GM12865 (cell line): ENCODE data around the gene GCNT2.

Source experiments
- DNase-seq: peaks from one replicate; pipeline ENCODE4 v3.0.0; 2010; ENCODE audit warnings: low read depth
- H3K4me3 ChIP-seq: 2 replicates; pipeline ENCODE4 v1.5.1; 2011; ENCODE audit warnings: mild to moderate bottlenecking, low read depth, low read length, control low read depth
- CTCF ChIP-seq: IDR thresholded peaks from 2 replicates; pipeline ENCODE4 v1.5.1; 2011; ENCODE audit warnings: low read length, control low read depth, low read depth, inconsistent platforms; ENCODE audit not compliant: insufficient read depth; ENCODE audit errors: missing control alignments

The GCNT2 gene

DNA sequence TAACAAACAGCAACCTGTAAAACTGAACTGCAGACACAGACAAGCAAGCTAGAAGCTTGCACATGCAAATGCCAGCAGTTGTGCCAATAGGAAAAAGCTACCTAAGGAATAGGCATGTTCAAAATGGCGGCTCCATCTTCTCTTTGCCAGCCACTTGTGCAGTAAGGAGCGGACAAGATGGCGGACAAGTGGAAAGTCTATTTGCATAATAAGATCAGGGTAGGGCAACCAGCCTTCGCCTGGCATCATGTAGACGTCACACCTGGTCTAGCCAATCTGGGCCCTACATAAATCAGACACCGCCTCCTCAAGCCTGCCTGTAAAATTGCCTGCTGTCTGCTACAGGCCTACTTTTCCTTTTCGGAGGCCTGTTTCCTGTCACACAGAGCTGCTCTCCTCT lies 155.3 kb downstream of the GCNT2 start:
- TF ChIP-seq CTCF = no peak
- DNase-seq = no peak
- H3K4me3 ChIP-seq = no peak overlapping the region

DNA sequence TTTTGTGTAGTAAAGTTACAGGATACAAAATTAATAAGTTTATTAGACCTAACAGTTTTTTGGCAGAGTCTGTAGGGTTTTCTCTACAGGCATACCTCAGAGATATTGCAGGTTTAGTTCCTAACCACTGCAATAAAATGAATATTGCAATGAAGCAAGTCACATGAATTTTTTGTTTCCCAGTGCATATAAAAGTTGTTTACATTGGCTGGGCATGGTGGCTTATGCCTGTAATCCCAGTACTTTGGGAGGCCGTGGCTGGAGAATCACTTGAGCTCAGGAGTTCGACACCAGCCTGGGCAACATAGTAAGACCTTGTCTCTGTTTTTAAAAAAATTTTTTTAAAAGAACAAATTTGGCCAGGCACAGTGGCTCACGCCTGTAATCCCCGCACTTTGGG lies 157.3 kb downstream of the GCNT2 start:
- no peak overlapping the region for H3K4me3 ChIP-seq
- DNase-seq = no peak
- TF ChIP-seq CTCF = no peak
